ENCODE results near the gene NREP. TPM values are rescaled to one million over a fixed set of nuclear protein-coding genes. Genes with fewer than 3 reads are reported as not detected.

The NREP gene
- total and polyA plus RNA-seq, 10 of the 15 experiments (the other 5 are each of a cell fraction or from before 2014, with no cell fraction given): 20.6 to 117 (median 32.2) TPM

GRCh38 chr5:111704452-111705085 lies 52.4 kb downstream of the NREP start:
- ChIA-PET SMC1A (ENCODE audit: uncharacterized antibody, unreplicated experiment) (interaction anchor here (1.0 to 3.8 kb wide), 3 partner anchors 53 to 442 kb away, joined by 3 to 13 read pairs (median 4); partner anchors contain the start of gene NREP), CTCF (no interaction called here), POLR2A (no interaction called here), RAD21 (ENCODE audit: unreplicated experiment) (no interaction called here)
- in situ Hi-C loops (cut with MboI): no loop called here
- H3K27ac ChIP-seq (ENCODE audit: control insufficient read depth, insufficient read depth): no peak overlapping the region
- TF ChIP-seq SMARCA5 (IDR thresholded peaks at IDR 0.05): no peak
- TF ChIP-seq POLR2A (IDR thresholded peaks at IDR 0.05; ENCODE audit: low read depth, low read length): no peak
- TF ChIP-seq RUNX3 (IDR thresholded peaks at IDR 0.05; ENCODE audit: low read length): peak; percentile 41; the same call in 1 of the 2 replicates
- TF ChIP-seq ZNF622 (IDR thresholded peaks at IDR 0.05): no peak
- no peak overlapping the region for H3K4me2 ChIP-seq (ENCODE audit: control insufficient read depth, insufficient read depth)
- no peak overlapping the region; the same call in 1 of the 2 replicates for H2AFZ ChIP-seq (ENCODE audit: control insufficient read depth, low read depth, low read length)
- H3K36me3 ChIP-seq (ENCODE audit: control insufficient read depth in 2 of 2, insufficient read depth in 2 of 2, low read length in 1 of 2): no peaks in the 10 kb centered on the region
- ATAC-seq (peak; percentile 67), FAIRE-seq (no peak), DNase-seq (ENCODE audit: low read depth, low spot score) (no peak)
- WGBS (ENCODE audit: insufficient coverage, insufficient replicate concordance, low lambda C conversion rate, missing lambda C conversion rate): 26% methylated on average over 2 of the region's 2 CpGs
- no peaks in the 10 kb centered on the region for H3K9me3 ChIP-seq (replicated peaks; ENCODE audit: control insufficient read depth, insufficient read depth, low read length)
- H3K4me1 ChIP-seq (ENCODE audit: control insufficient read depth, insufficient read depth, low read length): peaks cover 13% of the 10 kb centered on the region
- H3K4me3 ChIP-seq: no peak overlapping the region
- no peaks in the 10 kb centered on the region for H4K20me1 ChIP-seq (ENCODE audit: control insufficient read depth, insufficient read depth)
- H3K9ac ChIP-seq (ENCODE audit: control insufficient read depth, insufficient read depth, low read length): no peak overlapping the region
- BruUV-seq (replicated peaks): no TSS peak
- intact Hi-C loops (cut with micrococcal nuclease; ENCODE audit: unreplicated experiment): no loop called here
- no peaks in the 10 kb centered on the region for H3K79me2 ChIP-seq (ENCODE audit: control insufficient read depth, insufficient read depth, low read length)
- H3K27me3 ChIP-seq (replicated peaks in 1 of 2; ENCODE audit: control insufficient read depth in 2 of 2, insufficient read depth in 2 of 2, low read length in 1 of 2): no peaks in the 10 kb centered on the region

- 16% methylated on average over 3 of the region's 3 CpGs for WGBS (ENCODE audit: insufficient coverage, insufficient replicate concordance, low lambda C conversion rate, missing lambda C conversion rate)
- ChIA-PET RAD21 (ENCODE audit: unreplicated experiment) (interaction anchor here (0.8 to 1.5 kb wide), 5 partner anchors 51 to 438 kb away, joined by 3 to 7 read pairs (median 4); no protein-coding TSS in a partner anchor), CTCF (no interaction called here), POLR2A (interaction anchor here (0.9 kb wide), 1 partner anchor 12 kb away, joined by 3 read pairs; no protein-coding TSS in a partner anchor), SMC1A (ENCODE audit: uncharacterized antibody, unreplicated experiment) (interaction anchor here (1.1 to 3.8 kb wide), 8 partner anchors 9 to 443 kb away, joined by 3 to 13 read pairs (median 4); partner anchors contain the start of gene NREP)
- intact Hi-C loops (cut with micrococcal nuclease; ENCODE audit: unreplicated experiment) (no loop called here), in situ Hi-C loops (cut with MboI) (no loop called here)
- Histone ChIP-seq H3K9ac (ENCODE audit: control insufficient read depth, insufficient read depth, low read length) (no peak overlapping the region), H2AFZ (ENCODE audit: control insufficient read depth, low read depth, low read length) (peak overlapping the region; percentile 70), H3K4me2 (ENCODE audit: control insufficient read depth, insufficient read depth) (peak overlapping the region; percentile 75), H3K4me1 (ENCODE audit: control insufficient read depth, insufficient read depth, low read length) (peaks cover 13% of the 10 kb centered on the region), H3K27me3 (replicated peaks in 1 of 2; ENCODE audit: control insufficient read depth in 2 of 2, insufficient read depth in 2 of 2, low read length in 1 of 2) (no peaks in the 10 kb centered on the region), H3K79me2 (ENCODE audit: control insufficient read depth, insufficient read depth, low read length) (no peaks in the 10 kb centered on the region), H3K4me3 (peak overlapping the region; percentile 29; the same call in 1 of the 2 replicates), H4K20me1 (ENCODE audit: control insufficient read depth, insufficient read depth) (no peaks in the 10 kb centered on the region), H3K9me3 (replicated peaks; ENCODE audit: control insufficient read depth, insufficient read depth, low read length) (no peaks in the 10 kb centered on the region), H3K36me3 (ENCODE audit: control insufficient read depth in 2 of 2, insufficient read depth in 2 of 2, low read length in 1 of 2) (no peaks in the 10 kb centered on the region), H3K27ac (ENCODE audit: control insufficient read depth, insufficient read depth) (no peak overlapping the region)
- BruUV-seq (replicated peaks): no TSS peak
- peak; percentile 71 for DNase-seq (ENCODE audit: low read depth, low spot score)
- FAIRE-seq: peak; percentile 94
- TF ChIP-seq ZBED1 (IDR thresholded peaks at IDR 0.05; ENCODE audit: borderline replicate concordance) (no peak), PBX3 (IDR thresholded peaks at IDR 0.05; ENCODE audit: insufficient replicate concordance, low read depth, low read length) (peak; percentile 80), FOXM1 (IDR thresholded peaks at IDR 0.05; ENCODE audit: low read depth, low read length) (no peak), PKNOX1 (IDR thresholded peaks at IDR 0.05) (peak; percentile 92), RUNX3 (IDR thresholded peaks at IDR 0.05; ENCODE audit: low read length) (peak; percentile 34; the same call in 1 of the 2 replicates), MYB (IDR thresholded peaks at IDR 0.05; ENCODE audit: borderline replicate concordance, low read depth, low read length) (peak; percentile 69; the same call in 1 of the 2 replicates), EED (IDR thresholded peaks at IDR 0.05; ENCODE audit: low read depth) (0 out of 2 replicates have a peak, but pooled peaks have one; percentile 31), CEBPB (IDR thresholded peaks at IDR 0.05; ENCODE audit: borderline replicate concordance in 1 of 2, low read depth in 2 of 2, low read length in 2 of 2) (no peak), IRF4 (IDR thresholded peaks at IDR 0.05; ENCODE audit: low read depth, low read length) (peak; percentile 19; the same call in 1 of the 2 replicates), RAD21 (IDR thresholded peaks at IDR 0.05; ENCODE audit: insufficient read depth, low read depth, low read length) (no peak), TCF12 (IDR thresholded peaks at IDR 0.05; ENCODE audit: low read depth, low read length) (peak; percentile 75; the same call in 1 of the 2 replicates), TCF3 (IDR thresholded peaks at IDR 0.05; ENCODE audit: borderline replicate concordance, insufficient read depth, low read depth, low read length) (peak; percentile 73; the same call in 1 of the 2 replicates)
- ATAC-seq: peak; percentile 98
These were observed 53.3 kb downstream of the NREP start for GRCh38 chr5:111703662-111704061.

Measured in GM12878 (cell line).